GM19239 (cell line): ENCODE results near the gene PRLR.
A peak's percentile ranks its signal among the peaks of the same experiment; 100 is the strongest.
"Not testable (repeated sequence)": the region's sequence is repeated elsewhere in the genome, so short reads cannot be mapped to it uniquely, and the experiment has no call there.

Experiments
- DNase-seq: peaks from one replicate; pipeline ENCODE4 v3.0.0; 2011; ENCODE audit warnings: low spot score; ENCODE audit not compliant: insufficient read length
- FAIRE-seq: peaks from 2 replicates; lab custom pipeline; 2011; peaks lifted over from hg19 to GRCh38; lab: Jason Lieb, UNC

PRLR gene

DNA sequence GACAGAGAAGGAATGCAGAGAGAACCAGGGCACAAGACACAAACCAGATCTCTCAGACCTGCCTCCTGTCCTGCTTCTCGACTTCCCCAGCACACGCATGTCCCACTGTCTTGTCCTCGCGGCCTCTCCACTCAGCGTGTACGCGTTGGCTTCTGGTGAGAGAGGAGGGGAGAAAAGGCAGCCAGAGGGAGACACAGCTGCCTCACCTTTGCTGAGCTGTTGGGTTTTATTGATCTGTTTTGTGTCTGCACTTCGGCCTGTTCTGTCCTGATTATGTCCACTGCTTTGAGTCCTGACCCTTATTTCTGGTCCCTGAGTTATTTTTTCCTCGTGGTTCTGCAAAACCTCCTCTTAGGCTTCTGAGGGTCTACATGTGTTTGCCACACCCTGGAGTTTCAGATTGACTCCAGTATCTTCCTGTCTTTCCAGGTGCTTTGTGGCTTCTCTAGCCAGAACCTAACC lies 95.0 kb downstream of the PRLR start:
- FAIRE-seq: no peak
- no peak for DNase-seq

GRCh38 chr5:35134278-35135030 lies 95.8 kb downstream of the PRLR start:
- no peak for FAIRE-seq
- no peak for DNase-seq

DNA sequence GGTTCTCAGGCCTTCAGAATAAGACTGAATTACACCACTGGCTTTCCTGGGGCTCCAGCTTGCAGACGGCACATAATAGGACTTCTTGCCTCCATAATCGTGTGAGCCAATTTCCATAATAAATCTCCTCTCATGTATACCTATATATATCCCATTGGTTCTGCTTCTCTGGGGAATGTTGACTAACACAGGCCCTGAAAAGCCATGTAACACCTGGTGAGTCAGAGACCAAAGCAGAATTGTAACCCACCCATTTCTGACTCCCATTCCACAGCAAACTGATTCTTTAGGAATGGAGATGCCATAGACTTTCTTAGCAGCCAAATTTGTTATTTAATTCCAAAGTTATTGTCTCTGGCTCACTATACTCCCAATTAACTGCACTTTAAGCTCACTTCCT lies 97.1 kb downstream of the PRLR start:
- DNase-seq (no peak), FAIRE-seq (no peak)

DNA sequence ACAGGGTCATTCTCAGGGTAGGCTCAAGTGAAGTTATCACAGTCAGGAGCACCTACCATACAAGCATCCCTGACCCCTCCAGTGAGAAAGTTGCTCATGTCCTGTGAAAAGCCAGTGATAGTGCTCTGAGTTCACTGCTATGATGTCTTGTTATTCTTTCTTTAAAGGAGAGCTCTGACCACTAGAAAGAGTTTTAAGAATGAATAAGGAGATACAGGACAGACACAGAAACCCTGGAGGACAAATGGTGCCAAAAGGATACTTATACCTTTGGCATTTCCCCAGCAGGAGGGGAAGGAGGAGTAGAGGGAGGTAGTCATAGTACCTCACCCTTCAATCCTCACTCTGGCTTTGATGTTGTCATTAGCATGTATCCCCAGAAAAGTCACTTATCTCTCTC lies 98.6 kb downstream of the PRLR start:
- DNase-seq: no peak
- FAIRE-seq: no peak

DNA sequence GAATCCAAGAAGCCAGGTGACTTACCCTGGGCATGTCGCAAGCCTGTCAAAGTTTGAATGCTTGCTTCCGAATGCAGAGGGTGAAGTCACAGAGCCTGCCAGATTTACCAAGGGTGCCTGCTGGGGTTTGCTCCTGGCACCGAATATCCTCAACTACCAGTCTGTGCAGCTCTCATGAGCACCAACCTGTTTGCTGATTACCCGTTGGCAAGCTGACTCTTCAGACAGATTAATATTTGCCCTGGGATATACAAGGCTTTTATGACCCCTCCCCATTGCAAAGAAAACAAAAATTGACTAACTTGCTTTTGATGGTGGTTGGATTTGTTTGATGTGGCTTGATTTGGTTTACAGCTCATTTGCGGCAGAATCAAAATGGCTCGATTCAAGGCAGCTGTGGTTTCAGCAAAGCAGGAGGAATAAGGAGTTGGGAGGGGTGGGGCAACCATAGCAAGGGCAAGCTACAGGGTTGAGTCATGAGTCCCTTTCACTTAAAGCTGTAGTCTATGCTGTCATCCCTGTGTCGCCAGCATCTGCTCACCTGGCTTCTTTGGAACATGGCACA lies 100.3 kb downstream of the PRLR start:
- no peak for DNase-seq
- FAIRE-seq: peak; percentile 58

- FAIRE-seq (no peak), DNase-seq (no peak)
These were observed 101.0 kb downstream of the PRLR start for GRCh38 chr5:35129276-35129675.

- no peak for DNase-seq
- FAIRE-seq: no peak
These were observed 103.3 kb downstream of the PRLR start for GRCh38 chr5:35127006-35127405.

GRCh38 chr5:35125746-35126145 lies 104.5 kb downstream of the PRLR start:
- no peak for FAIRE-seq
- DNase-seq: no peak

GRCh38 chr5:35124932-35125331 lies 105.4 kb downstream of the PRLR start:
- no peak for FAIRE-seq
- no peak for DNase-seq

- no peak for FAIRE-seq
- no peak for DNase-seq
These were observed 107.5 kb downstream of the PRLR start for GRCh38 chr5:35122819-35123218.

- DNase-seq: no peak
- FAIRE-seq: no peak
These were observed 109.6 kb downstream of the PRLR start for GRCh38 chr5:35120715-35121114.

DNA sequence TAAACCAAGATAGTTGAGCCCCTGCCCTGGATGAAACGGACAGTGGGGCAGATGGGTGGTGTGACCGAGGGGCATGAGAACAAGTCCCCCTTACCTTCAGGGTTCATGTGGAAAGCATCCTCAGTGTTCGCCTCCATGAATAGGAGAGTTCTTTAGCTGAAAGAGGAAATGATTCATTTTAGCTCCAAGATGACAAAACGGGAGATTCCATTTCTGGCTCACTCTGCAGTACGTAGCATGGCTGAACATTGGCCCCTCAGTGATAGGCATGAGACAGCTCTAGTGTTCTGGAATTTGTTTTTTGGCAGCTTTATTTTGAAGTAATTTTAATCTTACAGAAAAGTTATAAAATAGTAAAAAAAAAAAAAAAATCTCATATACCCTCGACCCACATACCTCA lies 112.3 kb downstream of the PRLR start:
- DNase-seq (no peak), FAIRE-seq (no peak)

DNA sequence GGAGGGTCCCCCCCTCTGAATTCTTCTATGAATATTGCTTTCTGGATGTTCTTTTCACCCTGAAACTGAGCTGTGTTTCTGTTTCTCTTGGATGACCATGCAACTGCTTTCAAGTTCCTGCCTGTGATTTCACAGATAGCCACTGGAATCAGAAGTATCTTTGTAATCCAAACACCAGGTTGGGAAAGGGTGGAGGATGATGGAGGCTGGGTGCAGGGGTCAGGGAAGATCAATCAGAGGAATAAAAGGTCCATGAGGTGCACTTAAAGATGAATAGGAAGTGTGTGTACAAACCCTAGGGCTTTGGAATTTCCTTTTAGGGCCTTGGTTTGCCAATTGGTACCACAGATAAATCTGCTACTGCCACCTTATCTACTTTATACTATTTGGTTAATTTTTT lies 114.4 kb downstream of the PRLR start:
- no peak for DNase-seq

DNA sequence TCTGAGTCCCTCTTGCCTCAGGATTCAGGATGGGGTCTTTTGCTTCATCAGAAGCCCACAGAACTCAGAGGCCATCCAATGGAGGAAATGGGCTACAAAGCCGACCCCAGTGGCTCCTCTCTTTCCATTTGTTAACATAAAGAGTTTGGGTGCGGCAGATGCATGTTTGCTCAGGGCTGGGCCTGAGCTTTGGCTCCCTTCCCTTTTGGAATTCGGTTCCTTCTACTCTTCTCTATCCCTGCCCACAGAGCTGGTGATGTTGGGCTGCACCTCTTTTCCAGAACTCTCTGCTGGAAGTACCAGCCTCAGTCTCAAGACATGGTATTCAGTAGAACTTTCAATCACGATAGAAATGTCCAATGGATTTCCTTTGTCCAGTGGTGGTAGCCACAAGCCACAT lies 115.6 kb downstream of the PRLR start:
- FAIRE-seq (no peak), DNase-seq (no peak)

More for the DNA sequence above, 114.4 kb downstream of the PRLR start:
- no peak for FAIRE-seq

DNA sequence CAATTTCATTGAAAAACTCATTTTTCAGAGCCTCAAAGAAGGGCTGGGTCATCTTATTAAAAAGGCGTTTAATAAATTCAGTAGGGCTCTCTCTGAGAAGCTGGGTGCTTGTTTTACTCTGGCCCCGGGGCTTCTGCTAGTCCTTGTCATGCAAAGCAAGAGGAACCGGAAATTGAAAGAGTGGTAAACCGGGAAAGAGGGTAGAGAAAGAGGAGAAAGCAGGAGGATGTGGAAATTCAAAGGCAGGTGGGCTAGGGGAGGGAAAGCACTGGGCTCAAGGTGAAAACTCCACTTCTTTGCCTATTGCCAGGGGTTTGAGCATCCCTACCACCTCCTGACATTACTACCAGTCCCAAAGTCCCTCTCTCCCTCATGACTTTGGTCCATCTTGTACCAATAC lies 118.0 kb downstream of the PRLR start:
- DNase-seq (no peak), FAIRE-seq (no peak)

GRCh38 chr5:35104550-35104949 lies 125.7 kb downstream of the PRLR start:
- DNase-seq, FAIRE-seq: not testable (repeated sequence)

- DNase-seq: no peak
- FAIRE-seq: no peak
These were observed 126.5 kb downstream of the PRLR start for GRCh38 chr5:35103637-35104299.

- not testable (repeated sequence) for DNase-seq, FAIRE-seq
These were observed 128.6 kb downstream of the PRLR start for GRCh38 chr5:35101720-35102119.

DNA sequence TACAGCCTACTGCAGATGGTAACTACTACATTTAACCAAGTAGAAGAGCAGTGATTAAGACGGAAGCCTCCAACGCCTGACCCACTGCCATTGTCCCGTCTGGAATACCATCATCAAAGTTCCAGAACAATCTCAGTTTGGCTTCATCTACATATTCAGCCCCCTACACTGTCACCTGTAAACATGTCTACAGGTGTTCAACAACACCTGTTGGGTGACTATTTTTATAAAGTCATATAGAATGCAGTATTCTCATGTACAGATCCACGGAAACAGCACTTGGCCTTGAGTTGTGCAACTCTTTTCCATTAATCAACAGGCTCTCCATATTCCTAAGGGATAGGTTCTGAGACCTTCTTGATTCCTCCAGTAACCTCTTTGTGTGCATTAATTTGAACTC lies 129.3 kb downstream of the PRLR start:
- no peak for FAIRE-seq
- no peak for DNase-seq

DNA sequence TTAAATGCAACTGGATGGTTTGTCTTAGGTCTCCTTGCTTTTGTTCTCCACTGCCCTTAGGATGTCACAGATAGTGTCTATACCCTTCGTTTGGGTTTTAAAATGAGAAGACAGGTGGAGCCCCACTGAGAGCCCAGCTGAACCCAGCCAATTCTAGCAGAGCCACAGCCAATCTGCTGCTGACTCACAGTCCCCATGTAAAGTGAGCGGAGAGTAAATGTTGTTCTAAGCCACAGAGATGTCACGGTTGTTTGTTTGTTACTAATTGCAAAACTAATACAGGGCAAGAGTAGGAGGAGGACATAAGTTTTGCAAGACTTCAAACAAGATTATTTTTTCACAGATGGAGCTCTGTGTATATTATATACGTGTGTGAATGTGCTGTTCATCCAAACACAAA lies 132.1 kb downstream of the PRLR start:
- FAIRE-seq (no peak), DNase-seq (no peak)

DNA sequence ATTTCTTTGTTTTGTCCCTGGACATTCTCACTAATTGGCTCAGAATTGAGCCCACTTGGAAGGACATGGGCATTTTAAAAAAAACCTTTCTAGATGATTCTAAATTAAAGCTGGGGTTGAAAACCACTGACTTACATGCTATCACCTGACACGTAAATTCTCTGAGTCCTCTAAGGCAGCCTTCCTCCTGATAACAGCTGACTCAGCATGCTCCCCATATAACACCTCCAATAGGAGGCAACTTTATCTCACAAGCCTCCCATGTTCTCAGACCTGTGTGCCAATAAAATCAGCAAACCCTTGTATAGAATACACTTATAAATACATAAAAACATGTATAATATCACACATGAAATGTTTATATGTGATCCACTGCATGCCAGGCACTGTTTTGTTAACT lies 133.4 kb downstream of the PRLR start:
- no peak for DNase-seq

More for the DNA sequence above, 133.4 kb downstream of the PRLR start:
- FAIRE-seq: no peak
